CD14-positive monocyte (primary cell): ENCODE data around the gene UVRAG. TPM values are rescaled to one million over a fixed set of nuclear protein-coding genes. Genes with fewer than 3 reads are reported as not detected.

Experiments used
- DNase-seq, 3 donors: peaks; one replicate each; pipeline ENCODE4 v3.0.0-alpha.2; 2011 to 2022
- H2AFZ ChIP-seq: 2 replicates; pipeline ENCODE4 v1.6.0; 2012; ENCODE audit warnings: mild to moderate bottlenecking, low read depth, low read length, inconsistent platforms; ENCODE audit not compliant: insufficient read depth, poor library complexity, severe bottlenecking
- H3K27ac ChIP-seq, 2 donors: 1 replicate in 1 of 2; 2 replicates in 1 of 2; pipeline ENCODE4 v1.5.1; 2012 to 2013; ENCODE audit warnings: low read length in 2 of 2, control low read depth in 1 of 2, inconsistent platforms in 1 of 2, low read depth in 1 of 2, mild to moderate bottlenecking in 1 of 2
- H3K27me3 ChIP-seq, 2 donors: one replicate each; pipeline versions ENCODE4 v1.6.0 to v1.6.1; 2011 to 2013; ENCODE audit warnings: low read length in 2 of 2; ENCODE audit not compliant: control insufficient read depth in 2 of 2, insufficient read depth in 2 of 2
- H3K36me3 ChIP-seq, 2 donors: replicated peaks in 1 of 2; 1 replicate in 1 of 2; 2 replicates in 1 of 2; pipeline versions ENCODE4 v1.5.1 to v1.6.1; 2012 to 2013; ENCODE audit warnings: low read length in 2 of 2, control low read depth in 1 of 2, inconsistent platforms in 1 of 2, mild to moderate bottlenecking in 1 of 2; ENCODE audit not compliant: insufficient read depth in 2 of 2, control insufficient read depth in 1 of 2
- H3K4me1 ChIP-seq, 2 donors: 1 replicate in 1 of 2; 2 replicates in 1 of 2; pipeline versions ENCODE4 v1.5.1 to v1.6.1; 2012 to 2013; ENCODE audit warnings: low read length in 2 of 2, control low read depth in 1 of 2, inconsistent platforms in 1 of 2, mild to moderate bottlenecking in 1 of 2, moderate library complexity in 1 of 2; ENCODE audit not compliant: insufficient read depth in 2 of 2, control insufficient read depth in 1 of 2
- H3K4me2 ChIP-seq: replicated peaks from 2 replicates; pipeline ENCODE3; 2012; ENCODE audit warnings: low read length, moderate library complexity, mild to moderate bottlenecking; ENCODE audit not compliant: poor library complexity, severe bottlenecking; ENCODE audit errors: extremely low read depth
- H3K4me3 ChIP-seq, 3 experiments: fragments of 200-600 bp in 1 of 3; sonication (generic) in 1 of 3; replicated peaks in 1 of 3; 1 replicate in 2 of 3; 2 replicates in 1 of 3; pipeline ENCODE4 v1.5.1; 2011 to 2013; ENCODE audit warnings: low read length in 3 of 3, mild to moderate bottlenecking in 3 of 3, control low read depth in 2 of 3, low read depth in 2 of 3, inconsistent platforms in 1 of 3, moderate library complexity in 1 of 3
- H3K79me2 ChIP-seq: 2 replicates; pipeline ENCODE4 v1.6.0; 2012; ENCODE audit warnings: mild to moderate bottlenecking, control low read depth, inconsistent platforms, low read length, moderate library complexity; ENCODE audit not compliant: insufficient read depth
- H3K9ac ChIP-seq: 2 replicates; pipeline ENCODE4 v1.6.0; 2017; ENCODE audit warnings: low read length, mild to moderate bottlenecking; ENCODE audit not compliant: insufficient read depth, poor library complexity, severe bottlenecking
- H3K9me3 ChIP-seq, 2 donors: replicated peaks in 1 of 2; 1 replicate in 1 of 2; 2 replicates in 1 of 2; pipeline versions ENCODE4 v1.5.1 to v1.6.1; 2012 to 2013; ENCODE audit warnings: low read length in 2 of 2, control low read depth in 1 of 2; ENCODE audit not compliant: control insufficient read depth in 1 of 2, insufficient read depth in 1 of 2
- H4K20me1 ChIP-seq: 2 replicates; pipeline ENCODE4 v1.6.0; 2012; ENCODE audit warnings: mild to moderate bottlenecking, low read length, control low read depth, moderate library complexity; ENCODE audit not compliant: insufficient read depth
- H3K27ac Mint-ChIP-seq, 7 donors: one replicate each; pipeline ENCODE4 v1.8.0; 2020; ENCODE audit warnings: mild to moderate bottlenecking in 7 of 7, mixed read lengths in 7 of 7, moderate library complexity in 6 of 7, inconsistent platforms in 2 of 7
- H3K27me3 Mint-ChIP-seq, 3 donors: one replicate each; pipeline ENCODE4 v1.8.0; 2021 to 2022; ENCODE audit warnings: low read depth in 3 of 3, mild to moderate bottlenecking in 3 of 3, mixed read lengths in 3 of 3, moderate library complexity in 3 of 3, inconsistent platforms in 1 of 3
- H3K36me3 Mint-ChIP-seq, 2 donors: one replicate each; pipeline ENCODE4 v1.8.0; 2020; ENCODE audit warnings: mixed read lengths in 2 of 2, inconsistent platforms in 1 of 2, mild to moderate bottlenecking in 1 of 2
- H3K4me1 Mint-ChIP-seq: one replicate; pipeline ENCODE4 v1.8.0; 2020; ENCODE audit warnings: mild to moderate bottlenecking, mixed read lengths
- H3K4me3 Mint-ChIP-seq, 2 donors: one replicate each; pipeline ENCODE4 v1.8.0; 2020; ENCODE audit warnings: mild to moderate bottlenecking in 2 of 2, mixed read lengths in 2 of 2, moderate library complexity in 1 of 2
- H3K9me3 Mint-ChIP-seq, 7 donors: one replicate each; pipeline ENCODE4 v1.8.0; 2020 to 2022; ENCODE audit warnings: mixed read lengths in 7 of 7, mild to moderate bottlenecking in 6 of 7, moderate library complexity in 6 of 7, inconsistent platforms in 2 of 7
- CTCF ChIP-seq: fragments of 200-600 bp; IDR thresholded peaks from one replicate; pipeline ENCODE4 v1.8.0; 2022; ENCODE audit warnings: antibody characterized with exemption, mild to moderate bottlenecking
- WGBS: methylation state at CpG from one replicate; pipeline ENCODE4 v1.1.5; 2013; ENCODE audit warnings: missing lambda C conversion rate; ENCODE audit not compliant: insufficient coverage; 5-methylcytosine and 5-hydroxymethylcytosine counted together
- intact Hi-C, 2 donors: fragments of 100-400 bp; cut with micrococcal nuclease; formaldehyde crosslinking; loops; one replicate each; pipeline versions ENCODE4 v1.15.0 to v1.15.1; 2023
- polyA plus RNA-seq, 3 donors: library from polyadenylated mRNA; depleted of rRNA in 1 of 3; unstranded in 2 of 3; stranded (reverse) in 1 of 3; fragments of 300-500 nt in 2 of 3; fragments of >200 nt in 1 of 3; fragmentation: Illumina TruSeq in 2 of 3; gene quantifications; 1 replicate in 2 of 3; 2 replicates in 1 of 3; pipeline ENCODE4 v1.2.3, GENCODE V29; 2012 to 2021

Gene UVRAG
- polyA plus RNA-seq, 3 donors: 13.7 to 20.5 (median 20.0) TPM

- Mint-ChIP-seq H3K27me3 (peaks cover 0 to 3% (median 0%) of the 10 kb centered on the region in 3 donors), H3K9me3 (peaks cover 0 to 2% (median 0%) of the 10 kb centered on the region in 7 donors), H3K4me3 (no peak overlapping the region), H3K4me1 (peaks cover 78% of the 10 kb centered on the region), H3K36me3 (peaks cover 41 to 61% of the 10 kb centered on the region in 2 donors), H3K27ac (peak overlapping the region in 3 of 7 donors; percentile 53 to 80 (median 69))
- no peaks in the 10 kb centered on the region for H4K20me1 ChIP-seq
- no peak for TF ChIP-seq CTCF
- WGBS: 100% methylated on average over 1 of the region's 5 CpGs
- H3K4me2 ChIP-seq: no peak overlapping the region
- intact Hi-C loops: no loop called here
- no peaks in the 10 kb centered on the region for H3K9me3 ChIP-seq
- H2AFZ ChIP-seq: no peak overlapping the region
- H3K9ac ChIP-seq: no peak overlapping the region
- H3K79me2 ChIP-seq: peaks cover 8% of the 10 kb centered on the region
- H3K27ac ChIP-seq: no peak overlapping the region
- no peaks in the 10 kb centered on the region for H3K27me3 ChIP-seq
- no peak overlapping the region for H3K4me3 ChIP-seq
- H3K36me3 ChIP-seq: peaks cover 0 to 5% of the 10 kb centered on the region in 2 donors
- peaks cover 72 to 77% of the 10 kb centered on the region in 2 donors for H3K4me1 ChIP-seq
- DNase-seq: no peak
Observed at GRCh38 chr11:75778962-75779361, 36.0 kb upstream of the UVRAG start.

GRCh38 chr11:75779960-75780359 lies 35.0 kb upstream of the UVRAG start:
- Mint-ChIP-seq H3K27ac (peak overlapping the region in 4 of 7 donors; percentile 15 to 80 (median 47)), H3K4me1 (peaks cover 68% of the 10 kb centered on the region), H3K4me3 (no peak overlapping the region), H3K27me3 (peaks cover 0 to 3% (median 0%) of the 10 kb centered on the region in 3 donors), H3K9me3 (no peaks in the 10 kb centered on the region), H3K36me3 (peaks cover 41 to 60% of the 10 kb centered on the region in 2 donors)
- H3K79me2 ChIP-seq: no peaks in the 10 kb centered on the region
- WGBS: 50% methylated on average over 2 of the region's 2 CpGs
- H3K9me3 ChIP-seq: no peaks in the 10 kb centered on the region
- no peak overlapping the region for H3K4me2 ChIP-seq
- intact Hi-C loops: loop anchor here in 1 of 2 donors (10.0 kb wide), 1 partner anchor 45 kb away; no protein-coding TSS in a partner anchor
- peaks cover 62 to 67% of the 10 kb centered on the region in 2 donors for H3K4me1 ChIP-seq
- no peak overlapping the region for H2AFZ ChIP-seq
- no peaks in the 10 kb centered on the region for H3K27me3 ChIP-seq
- DNase-seq: peak in 1 of 3 donors; percentile 30
- no peak overlapping the region for H3K4me3 ChIP-seq
- TF ChIP-seq CTCF: no peak
- no peak overlapping the region for H3K9ac ChIP-seq
- no peaks in the 10 kb centered on the region for H4K20me1 ChIP-seq
- H3K27ac ChIP-seq: no peak overlapping the region
- peaks cover 4 to 14% of the 10 kb centered on the region in 2 donors for H3K36me3 ChIP-seq
